DND-41 (cell line): ENCODE measurements around the gene RPL3.

ENCODE experiments used
- CTCF ChIP-seq: IDR thresholded peaks from 2 replicates; pipeline ENCODE4 v1.5.1; 2012; ENCODE audit warnings: borderline replicate concordance, low read length, moderate library complexity, mild to moderate bottlenecking; ENCODE audit not compliant: poor library complexity, severe bottlenecking; ENCODE audit errors: extremely low read depth
- EZH2 ChIP-seq: IDR thresholded peaks from 3 replicates; pipeline ENCODE4 v1.6.1; 2012; ENCODE audit warnings: borderline replicate concordance, low read depth, mild to moderate bottlenecking, moderate library complexity, low read length, inconsistent platforms; ENCODE audit not compliant: severe bottlenecking

GRCh38 chr22:39363751-39364515 is 44.5 kb upstream of the RPL3 start:
- TF ChIP-seq CTCF: no peak
- no peak for TF ChIP-seq EZH2
